ENCODE results near the gene TMEM59L. TPM values are rescaled to one million over a fixed set of nuclear protein-coding genes. Genes with fewer than 3 reads are reported as not detected.
A peak's percentile ranks its signal among the peaks of the same experiment; 100 is the strongest.

The TMEM59L gene
- total RNA-seq, 6 experiments from 2014 or later = 0.31 to 0.43 TPM; not detected in 4

GRCh38 chr19:18616023-18616422, 3.4 kb downstream of the TMEM59L start:
- no peak overlapping the region for H3K4me3 ChIP-seq
- intact Hi-C loops (cut with DNase I) = no loop called here

GRCh38 chr19:18617562-18617961, 4.9 kb downstream of the TMEM59L start:
- no peaks in the 10 kb centered on the region for H3K9me3 ChIP-seq
- TF ChIP-seq CTCF (IDR thresholded peaks at IDR 0.05) (no peak), POLR2A (IDR thresholded peaks at IDR 0.05) (no peak)
- no peak overlapping the region for H3K4me3 ChIP-seq
- DNase-seq = no peak
- H3K27me3 ChIP-seq = no peaks in the 10 kb centered on the region
- no peak for ATAC-seq
- no peak overlapping the region for H3K27ac ChIP-seq
- H3K4me1 ChIP-seq = peaks cover 0 to 3% (median 0%) of the 10 kb centered on the region in 4 donors
- no peaks in the 10 kb centered on the region for H3K36me3 ChIP-seq
- intact Hi-C loops (cut with DNase I) = no loop called here

More at GRCh38 chr19:18616023-18616422, 3.4 kb downstream of the TMEM59L start:
- no peaks in the 10 kb centered on the region for H3K36me3 ChIP-seq
- H3K27me3 ChIP-seq = peaks cover 0 to 6% of the 10 kb centered on the region in 2 donors
- WGBS (ENCODE audit: insufficient coverage, low coverage, low lambda C conversion rate, missing lambda C conversion rate) = 83% methylated on average over 1 of the region's 3 CpGs
- H3K9me3 ChIP-seq = no peaks in the 10 kb centered on the region
- ATAC-seq = no peak
- H3K27ac ChIP-seq = no peak overlapping the region
- no peak for DNase-seq
- TF ChIP-seq POLR2A (IDR thresholded peaks at IDR 0.05) = no peak
- no peak for TF ChIP-seq CTCF (IDR thresholded peaks at IDR 0.05)
- peaks cover 0 to 3% (median 0%) of the 10 kb centered on the region in 4 donors for H3K4me1 ChIP-seq

GRCh38 chr19:18618236-18618635, 5.6 kb downstream of the TMEM59L start:
- no peak for DNase-seq
- intact Hi-C loops (cut with DNase I) = no loop called here
- H3K4me3 ChIP-seq = no peak overlapping the region
- no peaks in the 10 kb centered on the region for H3K4me1 ChIP-seq
- H3K9me3 ChIP-seq = no peaks in the 10 kb centered on the region
- TF ChIP-seq CTCF (IDR thresholded peaks at IDR 0.05) (no peak), POLR2A (IDR thresholded peaks at IDR 0.05) (no peak)
- H3K27me3 ChIP-seq = no peaks in the 10 kb centered on the region
- no peak overlapping the region for H3K27ac ChIP-seq
- ATAC-seq = no peak
- no peaks in the 10 kb centered on the region for H3K36me3 ChIP-seq
- WGBS (ENCODE audit: insufficient coverage, low coverage, low lambda C conversion rate, missing lambda C conversion rate) = 92% methylated on average over 2 of the region's 13 CpGs

GRCh38 chr19:18620311-18620710, 7.6 kb downstream of the TMEM59L start:
- Histone ChIP-seq H3K27me3 (no peaks in the 10 kb centered on the region), H3K27ac (no peak overlapping the region), H3K4me1 (no peaks in the 10 kb centered on the region), H3K4me3 (no peak overlapping the region), H3K36me3 (no peaks in the 10 kb centered on the region), H3K9me3 (no peaks in the 10 kb centered on the region)
- WGBS (ENCODE audit: insufficient coverage, low coverage, low lambda C conversion rate, missing lambda C conversion rate) = 69% methylated on average over 5 of the region's 10 CpGs
- no peak for TF ChIP-seq CTCF (IDR thresholded peaks at IDR 0.05)
- TF ChIP-seq POLR2A (IDR thresholded peaks at IDR 0.05) = no peak
- ATAC-seq (peak in 1 of 4 donors; percentile 23), DNase-seq (no peak)
- intact Hi-C loops (cut with DNase I) = no loop called here

GRCh38 chr19:18620902-18621301, 8.2 kb downstream of the TMEM59L start:
- Histone ChIP-seq H3K4me1 (no peaks in the 10 kb centered on the region), H3K9me3 (no peaks in the 10 kb centered on the region), H3K36me3 (no peaks in the 10 kb centered on the region), H3K27ac (no peak overlapping the region), H3K27me3 (no peaks in the 10 kb centered on the region), H3K4me3 (no peak overlapping the region)
- DNase-seq = no peak
- ATAC-seq = no peak
- WGBS (ENCODE audit: insufficient coverage, low coverage, low lambda C conversion rate, missing lambda C conversion rate) = no CpG with 5 or more reads among the region's 7 CpGs
- intact Hi-C loops (cut with DNase I) = no loop called here
- TF ChIP-seq POLR2A (IDR thresholded peaks at IDR 0.05) (no peak), CTCF (IDR thresholded peaks at IDR 0.05) (no peak)
